Ovary (tissue), 1 donor: ENCODE results near the gene HIGD2A.

Experiments used
- EP300 ChIP-seq: sonication (generic); formaldehyde crosslinking; IDR thresholded peaks from one replicate; pipeline ENCODE4 v1.6.1; 2017; ENCODE audit warnings: antibody characterized with exemption
- POLR2A ChIP-seq: fragments of 450-650 bp; IDR thresholded peaks from one replicate; pipeline ENCODE4 v1.6.1; 2017; ENCODE audit warnings: antibody characterized with exemption, mild to moderate bottlenecking, moderate library complexity

GRCh38 chr5:176425138-176425537 is 36.6 kb downstream of the HIGD2A start:
- TF ChIP-seq EP300 (no peak), POLR2A (no peak)
